GM23338 (cell line): ENCODE results near the gene COPZ2. TPM values are rescaled to one million over a fixed set of nuclear protein-coding genes. Genes with fewer than 3 reads are reported as not detected.
A peak's percentile ranks its signal among the peaks of the same experiment; 100 is the strongest.

ENCODE experiments used
- ATAC-seq: fragments of 200-7000 bp; cut with Tn5 transposase; 3 replicates; pipeline ENCODE4 v1.9.1; 2020
- DNase-seq: peaks from one replicate; pipeline ENCODE4 v3.0.0-alpha.2; 2015; ENCODE audit warnings: low spot score
- H2AFZ ChIP-seq: fragments of 200-600 bp; sonication (generic); 2 replicates; pipeline ENCODE4 v1.8.0; 2016; ENCODE audit warnings: antibody characterized with exemption, mild to moderate bottlenecking, moderate library complexity
- H3F3A ChIP-seq: fragments of 200-600 bp; sonication (generic); replicated peaks from 2 replicates; pipeline ENCODE4 v1.8.0; 2017; ENCODE audit warnings: antibody characterized with exemption, mixed run types, low read depth
- H3K27ac ChIP-seq: fragments of 200-600 bp; sonication (generic); 2 replicates; pipeline ENCODE4 v1.6.1; 2016; ENCODE audit warnings: low read depth
- H3K27me3 ChIP-seq: fragments of 200-600 bp; sonication (generic); 2 replicates; pipeline ENCODE4 v1.8.0; 2016; ENCODE audit warnings: mild to moderate bottlenecking, mixed run types, moderate library complexity; ENCODE audit not compliant: insufficient read depth
- H3K36me3 ChIP-seq: fragments of 200-600 bp; sonication (generic); 2 replicates; pipeline ENCODE4 v1.8.0; 2016; ENCODE audit warnings: mild to moderate bottlenecking; ENCODE audit not compliant: insufficient read depth
- H3K4me1 ChIP-seq: fragments of 200-600 bp; sonication (generic); 2 replicates; pipeline ENCODE4 v1.8.0; 2016; ENCODE audit warnings: mild to moderate bottlenecking, moderate library complexity; ENCODE audit not compliant: insufficient read depth
- H3K4me2 ChIP-seq: fragments of 200-600 bp; sonication (generic); 2 replicates; pipeline ENCODE4 v1.7.1; 2017; ENCODE audit warnings: mixed run types
- H3K4me3 ChIP-seq: fragments of 200-600 bp; sonication (generic); 2 replicates; pipeline ENCODE4 v1.6.1; 2016; ENCODE audit warnings: mixed run types
- H3K79me2 ChIP-seq: fragments of 200-600 bp; sonication (generic); replicated peaks from 2 replicates; pipeline ENCODE4 v1.8.0; 2017; ENCODE audit warnings: mild to moderate bottlenecking; ENCODE audit not compliant: insufficient read depth
- H3K9me2 ChIP-seq: fragments of 200-600 bp; sonication (generic); 2 replicates; pipeline ENCODE4 v1.8.0; 2017; ENCODE audit not compliant: insufficient read depth
- H4K20me1 ChIP-seq: fragments of 200-600 bp; sonication (generic); replicated peaks from 2 replicates; pipeline ENCODE4 v1.8.0; 2017; ENCODE audit warnings: mild to moderate bottlenecking; ENCODE audit not compliant: insufficient read depth
- H3K27ac Mint-ChIP-seq: 2 replicates; pipeline ENCODE4 v1.8.0; 2020; ENCODE audit warnings: inconsistent platforms, mild to moderate bottlenecking, moderate library complexity, mixed read lengths
- H3K27me3 Mint-ChIP-seq: 3 replicates; pipeline ENCODE4 v1.8.0; 2022; ENCODE audit warnings: low read depth, mild to moderate bottlenecking, moderate library complexity, mixed read lengths, inconsistent platforms; ENCODE audit not compliant: insufficient read depth, poor library complexity
- H3K36me3 Mint-ChIP-seq: 3 replicates; pipeline ENCODE4 v1.8.0; 2021; ENCODE audit warnings: low read depth, mild to moderate bottlenecking, inconsistent platforms, moderate library complexity, mixed read lengths
- H3K4me1 Mint-ChIP-seq: 3 replicates; pipeline ENCODE4 v1.8.0; 2020; ENCODE audit warnings: mild to moderate bottlenecking, inconsistent platforms, mixed read lengths
- H3K4me3 Mint-ChIP-seq: 3 replicates; pipeline ENCODE4 v1.8.0; 2021; ENCODE audit warnings: moderate library complexity, mild to moderate bottlenecking, inconsistent platforms, mixed read lengths
- H3K9me3 Mint-ChIP-seq: 3 replicates; pipeline ENCODE4 v1.8.0; 2020; ENCODE audit warnings: moderate library complexity, mild to moderate bottlenecking, inconsistent platforms, mixed read lengths
- CREB1 ChIP-seq: fragments of 250-450 bp; sonication (Bioruptor Pico); IDR thresholded peaks from 2 replicates; pipeline ENCODE4 v1.5.0; 2020; ENCODE audit warnings: low read depth, mild to moderate bottlenecking, moderate library complexity
- NANOG ChIP-seq: IDR thresholded peaks from 2 replicates; pipeline ENCODE4 v1.6.1; 2016; ENCODE audit warnings: antibody characterized with exemption, borderline replicate concordance
- POLR2AphosphoS5 ChIP-seq: IDR thresholded peaks from 2 replicates; pipeline ENCODE4 v1.6.1; 2016; ENCODE audit warnings: antibody characterized with exemption, low read depth
- ZNF114 ChIP-seq: fragments of 250-450 bp; sonication (Bioruptor Pico); IDR thresholded peaks from 2 replicates; pipeline ENCODE4 v1.5.0; 2020; ENCODE audit warnings: mild to moderate bottlenecking, moderate library complexity
- ZNF331 ChIP-seq: fragments of 250-450 bp; sonication (Bioruptor Pico); IDR thresholded peaks from 2 replicates; pipeline ENCODE4 v1.5.0; 2020; ENCODE audit warnings: low read depth, mild to moderate bottlenecking, moderate library complexity
- polyA plus RNA-seq: library from polyadenylated mRNA; unstranded; fragments of >200 nt; fragmentation: Nextera tagmentation; extraction: Ambion mirVana; gene quantifications from 2 replicates; pipeline ENCODE4 v1.2.1, GENCODE V29; 2016
- total RNA-seq: library from RNA; depleted of rRNA; stranded (reverse); fragments of >200 nt; shearing (Covaris generic); gene quantifications from 2 replicates; pipeline ENCODE4 v1.2.3, GENCODE V29; 2014
- TF ChIP-seq, protein P1 (sequence below): IDR thresholded peaks from 2 replicates; pipeline ENCODE4 v1.6.1; 2016; ENCODE audit warnings: antibody characterized with exemption
- TF ChIP-seq, protein P2 (sequence below): IDR thresholded peaks from one replicate; pipeline ENCODE4 v1.6.1; 2018; ENCODE audit warnings: antibody characterized with exemption; ENCODE audit not compliant: unreplicated experiment

The COPZ2 gene
- total and polyA plus RNA-seq, 2 experiments from 2014 or later = not detected

DNA sequence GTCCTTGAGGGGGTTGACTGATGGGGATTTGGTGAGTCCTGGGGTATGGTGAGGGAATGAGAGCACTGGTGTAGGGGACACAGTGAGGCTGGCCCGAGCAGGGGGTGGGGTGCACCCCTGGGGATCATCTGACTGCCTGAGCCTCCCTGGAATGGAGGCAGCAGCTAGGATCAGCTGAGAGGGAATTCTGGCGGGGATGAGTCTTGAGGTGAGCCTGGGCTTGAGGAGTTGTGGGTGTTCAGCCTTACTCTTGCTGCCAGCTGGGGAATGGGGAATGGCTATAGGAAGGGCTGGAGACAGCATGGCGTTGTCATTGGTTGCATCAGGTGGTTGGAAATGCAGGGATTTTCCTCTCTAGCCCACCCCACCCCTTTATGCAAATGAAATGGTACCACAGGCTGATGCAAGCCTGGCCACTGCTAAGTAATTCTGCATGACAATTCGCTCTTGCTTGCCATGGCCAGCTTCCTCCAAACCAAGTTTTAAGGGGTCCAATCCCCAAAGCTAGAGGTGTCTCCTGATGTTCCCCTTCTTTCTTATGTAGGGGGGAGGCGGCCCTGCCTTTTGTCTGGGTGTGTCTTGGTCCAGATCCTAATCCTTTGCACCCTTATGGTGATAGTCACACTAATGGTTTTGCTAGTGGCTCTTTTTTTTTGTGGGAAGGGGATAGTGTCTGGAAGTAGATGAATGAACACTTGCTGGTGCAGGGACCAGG is 18.1 kb upstream of the COPZ2 start:
- H3K27ac Mint-ChIP-seq = peak overlapping the region; percentile 100
- peaks cover 78% of the 10 kb centered on the region for H3K79me2 ChIP-seq
- H4K20me1 ChIP-seq = peaks cover 27% of the 10 kb centered on the region; the same call in 1 of the 2 replicates
- ATAC-seq = peak; percentile 51
- peaks cover 28% of the 10 kb centered on the region for H3K27me3 Mint-ChIP-seq
- H3K4me1 Mint-ChIP-seq = peaks cover 82% of the 10 kb centered on the region
- H2AFZ ChIP-seq = no peak overlapping the region
- H3K27me3 ChIP-seq = no peaks in the 10 kb centered on the region
- TF ChIP-seq NANOG (no peak), ZNF331 (CRISPR knock-in tag) (no peak), CREB1 (CRISPR knock-in tag) (peak; percentile 31; the same call in 1 of the 2 replicates), POLR2AphosphoS5 (peak; percentile 92)
- TF ChIP-seq, protein P1, sequence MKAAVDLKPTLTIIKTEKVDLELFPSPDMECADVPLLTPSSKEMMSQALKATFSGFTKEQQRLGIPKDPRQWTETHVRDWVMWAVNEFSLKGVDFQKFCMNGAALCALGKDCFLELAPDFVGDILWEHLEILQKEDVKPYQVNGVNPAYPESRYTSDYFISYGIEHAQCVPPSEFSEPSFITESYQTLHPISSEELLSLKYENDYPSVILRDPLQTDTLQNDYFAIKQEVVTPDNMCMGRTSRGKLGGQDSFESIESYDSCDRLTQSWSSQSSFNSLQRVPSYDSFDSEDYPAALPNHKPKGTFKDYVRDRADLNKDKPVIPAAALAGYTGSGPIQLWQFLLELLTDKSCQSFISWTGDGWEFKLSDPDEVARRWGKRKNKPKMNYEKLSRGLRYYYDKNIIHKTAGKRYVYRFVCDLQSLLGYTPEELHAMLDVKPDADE = 0 out of 2 replicates have a peak, but pooled peaks have one; percentile 28
- TF ChIP-seq, protein P2, sequence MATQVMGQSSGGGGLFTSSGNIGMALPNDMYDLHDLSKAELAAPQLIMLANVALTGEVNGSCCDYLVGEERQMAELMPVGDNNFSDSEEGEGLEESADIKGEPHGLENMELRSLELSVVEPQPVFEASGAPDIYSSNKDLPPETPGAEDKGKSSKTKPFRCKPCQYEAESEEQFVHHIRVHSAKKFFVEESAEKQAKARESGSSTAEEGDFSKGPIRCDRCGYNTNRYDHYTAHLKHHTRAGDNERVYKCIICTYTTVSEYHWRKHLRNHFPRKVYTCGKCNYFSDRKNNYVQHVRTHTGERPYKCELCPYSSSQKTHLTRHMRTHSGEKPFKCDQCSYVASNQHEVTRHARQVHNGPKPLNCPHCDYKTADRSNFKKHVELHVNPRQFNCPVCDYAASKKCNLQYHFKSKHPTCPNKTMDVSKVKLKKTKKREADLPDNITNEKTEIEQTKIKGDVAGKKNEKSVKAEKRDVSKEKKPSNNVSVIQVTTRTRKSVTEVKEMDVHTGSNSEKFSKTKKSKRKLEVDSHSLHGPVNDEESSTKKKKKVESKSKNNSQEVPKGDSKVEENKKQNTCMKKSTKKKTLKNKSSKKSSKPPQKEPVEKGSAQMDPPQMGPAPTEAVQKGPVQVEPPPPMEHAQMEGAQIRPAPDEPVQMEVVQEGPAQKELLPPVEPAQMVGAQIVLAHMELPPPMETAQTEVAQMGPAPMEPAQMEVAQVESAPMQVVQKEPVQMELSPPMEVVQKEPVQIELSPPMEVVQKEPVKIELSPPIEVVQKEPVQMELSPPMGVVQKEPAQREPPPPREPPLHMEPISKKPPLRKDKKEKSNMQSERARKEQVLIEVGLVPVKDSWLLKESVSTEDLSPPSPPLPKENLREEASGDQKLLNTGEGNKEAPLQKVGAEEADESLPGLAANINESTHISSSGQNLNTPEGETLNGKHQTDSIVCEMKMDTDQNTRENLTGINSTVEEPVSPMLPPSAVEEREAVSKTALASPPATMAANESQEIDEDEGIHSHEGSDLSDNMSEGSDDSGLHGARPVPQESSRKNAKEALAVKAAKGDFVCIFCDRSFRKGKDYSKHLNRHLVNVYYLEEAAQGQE = peak; percentile 11
- DNase-seq = peak; percentile 97
- peak overlapping the region; percentile 99 for H3K27ac ChIP-seq
- no peaks in the 10 kb centered on the region for H3K9me3 Mint-ChIP-seq
- no peaks in the 10 kb centered on the region for H3K9me2 ChIP-seq
- H3K4me3 Mint-ChIP-seq = peak overlapping the region; percentile 98
- peaks cover 40% of the 10 kb centered on the region for H3K36me3 ChIP-seq
- peaks cover 53% of the 10 kb centered on the region for H3K4me1 ChIP-seq
- H3F3A ChIP-seq = peaks cover 39% of the 10 kb centered on the region; the same call in 1 of the 2 replicates
- peak overlapping the region; percentile 90 for H3K4me2 ChIP-seq
- H3K36me3 Mint-ChIP-seq = peaks cover 85% of the 10 kb centered on the region
- H3K4me3 ChIP-seq = peak overlapping the region; percentile 99

DNA sequence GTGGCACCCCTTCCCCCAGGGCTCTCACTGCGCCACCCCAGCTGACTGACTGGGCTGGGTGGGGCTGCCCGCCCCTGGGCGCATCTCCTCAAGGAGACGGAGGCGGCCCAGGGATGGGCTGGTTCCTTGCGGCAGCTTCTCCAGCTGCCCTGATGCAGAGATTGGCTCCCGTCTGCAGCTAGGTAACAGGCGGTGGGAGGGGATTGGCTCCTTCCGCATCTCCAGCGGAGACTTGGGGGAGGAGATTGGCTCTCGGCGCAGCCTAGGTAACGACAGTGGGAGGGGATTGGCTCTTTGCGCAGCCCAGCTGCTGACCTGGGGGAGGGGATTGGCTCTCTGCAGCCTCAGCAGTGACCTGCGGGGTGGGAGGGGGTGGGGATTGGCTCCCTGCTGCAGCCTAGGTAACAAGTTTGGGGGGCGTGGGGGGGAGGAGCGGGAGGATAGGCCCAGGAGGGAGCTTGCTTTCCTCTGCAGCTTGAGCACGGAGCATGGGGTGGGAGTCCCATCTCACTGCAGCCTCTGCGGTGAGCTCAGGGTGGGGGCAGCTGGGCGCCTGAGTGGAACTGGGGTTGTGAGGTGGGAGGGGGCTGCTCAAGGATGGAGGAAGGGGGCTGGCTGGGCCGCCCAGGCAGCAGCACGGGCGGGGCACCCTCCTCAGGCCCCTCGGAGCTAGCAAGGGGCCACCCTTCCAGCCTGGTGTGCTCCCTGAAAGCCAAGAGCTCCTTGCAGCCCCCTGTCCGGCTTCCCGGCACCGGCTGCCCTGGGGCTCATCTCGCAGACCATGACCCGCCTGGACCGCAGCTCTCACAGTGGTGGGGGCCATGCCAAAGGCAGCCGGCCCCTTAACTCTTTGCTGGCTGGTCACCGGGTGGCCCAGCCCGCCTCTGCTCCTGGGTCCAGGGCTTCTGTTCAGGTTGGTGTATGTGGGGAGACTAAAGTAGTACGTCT is 16.9 kb upstream of the COPZ2 start:
- Histone ChIP-seq H3K27ac (peak overlapping the region; percentile 94), H3K9me2 (no peaks in the 10 kb centered on the region), H3K79me2 (peaks cover 85% of the 10 kb centered on the region), H3K36me3 (peaks cover 39% of the 10 kb centered on the region), H4K20me1 (peaks cover 32% of the 10 kb centered on the region; the same call in 1 of the 2 replicates), H2AFZ (no peak overlapping the region), H3K4me3 (peak overlapping the region; percentile 99), H3K27me3 (no peaks in the 10 kb centered on the region), H3F3A (peaks cover 35% of the 10 kb centered on the region; the same call in 1 of the 2 replicates), H3K4me2 (peak overlapping the region; percentile 94), H3K4me1 (peaks cover 65% of the 10 kb centered on the region)
- Mint-ChIP-seq H3K4me3 (peak overlapping the region; percentile 98), H3K9me3 (no peaks in the 10 kb centered on the region), H3K27ac (peak overlapping the region; percentile 100), H3K27me3 (peaks cover 20% of the 10 kb centered on the region), H3K36me3 (peaks cover 82% of the 10 kb centered on the region), H3K4me1 (peaks cover 84% of the 10 kb centered on the region)
- ATAC-seq = peak; percentile 77
- peak; percentile 99 for DNase-seq
- no peak for TF ChIP-seq ZNF114 (CRISPR knock-in tag)
- peak; percentile 80 for TF ChIP-seq POLR2AphosphoS5
- TF ChIP-seq CREB1 (CRISPR knock-in tag) = peak; percentile 61
